Stimulated activated CD8-positive, alpha-beta memory T cell treated with anti-CD3 and anti-CD28 coated beads, Interleukin-15, amount 100 ng/mL, for 48 hours (primary cell): Measurements from ENCODE around the gene TTC28.
"Not testable (repeated sequence)": the region's sequence is repeated elsewhere in the genome, so short reads cannot be mapped to it uniquely, and the experiment has no call there.

Source experiments
- DNase-seq, 2 donors: peaks; one replicate each; pipeline ENCODE4 v3.0.0-alpha.2; 2020; ENCODE audit warnings: low read depth in 2 of 2

TTC28 gene

GRCh38 chr22:28105988-28106387 is 573.7 kb downstream of the TTC28 start:
- no peak for DNase-seq

GRCh38 chr22:28105413-28105812 is 574.2 kb downstream of the TTC28 start:
- DNase-seq = no peak

GRCh38 chr22:28103596-28103995 is 576.0 kb downstream of the TTC28 start:
- no peak for DNase-seq

- DNase-seq = no peak
Measured at GRCh38 chr22:28102151-28102812, 577.4 kb downstream of the TTC28 start.

GRCh38 chr22:28097627-28098026 is 582.0 kb downstream of the TTC28 start:
- DNase-seq = no peak

- DNase-seq = no peak
Measured at GRCh38 chr22:28096161-28096560, 583.5 kb downstream of the TTC28 start.

GRCh38 chr22:28095316-28096095 is 584.1 kb downstream of the TTC28 start:
- DNase-seq = no peak

GRCh38 chr22:28094771-28095170 is 584.9 kb downstream of the TTC28 start:
- DNase-seq = no peak

GRCh38 chr22:28093711-28094110 is 585.9 kb downstream of the TTC28 start:
- DNase-seq = no peak

GRCh38 chr22:28091486-28091885 is 588.2 kb downstream of the TTC28 start:
- no peak for DNase-seq

- DNase-seq = not testable (repeated sequence)
Measured at GRCh38 chr22:28089541-28089940, 590.1 kb downstream of the TTC28 start.

GRCh38 chr22:28077166-28077565 is 602.5 kb downstream of the TTC28 start:
- DNase-seq = no peak

- no peak for DNase-seq
Measured at GRCh38 chr22:28075358-28075981, 604.2 kb downstream of the TTC28 start.

- DNase-seq = no peak
Measured at GRCh38 chr22:28074526-28074925, 605.1 kb downstream of the TTC28 start.

- no peak for DNase-seq
Measured at GRCh38 chr22:28072066-28072465, 607.6 kb downstream of the TTC28 start.

GRCh38 chr22:28068826-28069225 is 610.8 kb downstream of the TTC28 start:
- DNase-seq = no peak

- no peak for DNase-seq
Measured at GRCh38 chr22:28064920-28065319, 614.7 kb downstream of the TTC28 start.

- DNase-seq = no peak
Measured at GRCh38 chr22:28063656-28064055, 616.0 kb downstream of the TTC28 start.

- not testable (repeated sequence) for DNase-seq
Measured at GRCh38 chr22:28060594-28060993, 619.0 kb downstream of the TTC28 start.

GRCh38 chr22:28058036-28058435 is 621.6 kb downstream of the TTC28 start:
- DNase-seq = no peak

- no peak for DNase-seq
Measured at GRCh38 chr22:28054819-28055208, 624.8 kb downstream of the TTC28 start.

- DNase-seq = no peak
Measured at GRCh38 chr22:28053896-28054818, 625.5 kb downstream of the TTC28 start.
